Lower lobe of right lung (tissue), 2 donors: Measurements from ENCODE around the gene ZCCHC3. TPM values are rescaled to one million over a fixed set of nuclear protein-coding genes. Genes with fewer than 3 reads are reported as not detected.
A peak's percentile ranks its signal among the peaks of the same experiment; 100 is the strongest.
"Not testable (repeated sequence)": the region's sequence is repeated elsewhere in the genome, so short reads cannot be mapped to it uniquely, and the experiment has no call there.

ENCODE experiments used
- ATAC-seq, 2 donors: fragments of 200-7000 bp; cut with Tn5 transposase; one replicate each; pipeline ENCODE4 v1.9.1; 2020 to 2022; ENCODE audit warnings: mild to moderate bottlenecking in 2 of 2, moderate library complexity in 2 of 2
- DNase-seq: peaks from one replicate; pipeline ENCODE4 v3.0.0-alpha.2; 2020
- H3K27ac ChIP-seq: fragments of 200-600 bp; one replicate; pipeline ENCODE4 v1.8.0; 2022
- H3K27me3 ChIP-seq: fragments of 200-600 bp; one replicate; pipeline ENCODE4 v1.8.0; 2022; ENCODE audit warnings: low read depth
- H3K36me3 ChIP-seq: fragments of 200-600 bp; one replicate; pipeline ENCODE4 v1.8.0; 2022; ENCODE audit warnings: mild to moderate bottlenecking
- H3K4me1 ChIP-seq: fragments of 200-600 bp; one replicate; pipeline ENCODE4 v1.8.0; 2022
- H3K4me3 ChIP-seq: fragments of 200-600 bp; one replicate; pipeline ENCODE4 v1.8.0; 2022; ENCODE audit warnings: mild to moderate bottlenecking
- H3K9me3 ChIP-seq: fragments of 200-600 bp; one replicate; pipeline ENCODE4 v1.8.0; 2022
- intact Hi-C: fragments of 100-400 bp; cut with DNase I; formaldehyde crosslinking; loops from one replicate; pipeline ENCODE4 v1.11.0; 2022
- long read RNA-seq: library from polyadenylated mRNA; unstranded; transcript quantifications from one replicate; pipeline ENCODE4 v2.0.0, GENCODE V29; 2021
- total RNA-seq: library from RNA; stranded (reverse); fragmentation: NEBNext Ultra II Directional; extraction: Animal tissue kit (Norgen Biotek cat#: 25700); gene quantifications from one replicate; pipeline ENCODE4 v1.2.1, GENCODE V29; 2021
- TF ChIP-seq, protein P1 (sequence below): fragments of 200-600 bp; IDR thresholded peaks from one replicate; pipeline ENCODE4 v1.8.0; 2022; ENCODE audit warnings: antibody characterized with exemption, mild to moderate bottlenecking
- donor health status: DM: no; HTN: yes; CAD: no; lungs with severe emphysema.

The ZCCHC3 gene, protein sequence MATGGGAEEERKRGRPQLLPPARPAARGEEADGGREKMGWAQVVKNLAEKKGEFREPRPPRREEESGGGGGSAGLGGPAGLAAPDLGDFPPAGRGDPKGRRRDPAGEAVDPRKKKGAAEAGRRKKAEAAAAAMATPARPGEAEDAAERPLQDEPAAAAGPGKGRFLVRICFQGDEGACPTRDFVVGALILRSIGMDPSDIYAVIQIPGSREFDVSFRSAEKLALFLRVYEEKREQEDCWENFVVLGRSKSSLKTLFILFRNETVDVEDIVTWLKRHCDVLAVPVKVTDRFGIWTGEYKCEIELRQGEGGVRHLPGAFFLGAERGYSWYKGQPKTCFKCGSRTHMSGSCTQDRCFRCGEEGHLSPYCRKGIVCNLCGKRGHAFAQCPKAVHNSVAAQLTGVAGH
- 15.6 TPM for total RNA-seq
- long read RNA-seq, transcript ZCCHC3-201 (1 exons, 3,354 nt), result major isoform, 68 of 68 reads
- long read RNA-seq, partial matches to known transcripts, result 0 of 68 reads
- long read RNA-seq, other reads (novel, unspliced or antisense), result 0 of 68 reads

DNA sequence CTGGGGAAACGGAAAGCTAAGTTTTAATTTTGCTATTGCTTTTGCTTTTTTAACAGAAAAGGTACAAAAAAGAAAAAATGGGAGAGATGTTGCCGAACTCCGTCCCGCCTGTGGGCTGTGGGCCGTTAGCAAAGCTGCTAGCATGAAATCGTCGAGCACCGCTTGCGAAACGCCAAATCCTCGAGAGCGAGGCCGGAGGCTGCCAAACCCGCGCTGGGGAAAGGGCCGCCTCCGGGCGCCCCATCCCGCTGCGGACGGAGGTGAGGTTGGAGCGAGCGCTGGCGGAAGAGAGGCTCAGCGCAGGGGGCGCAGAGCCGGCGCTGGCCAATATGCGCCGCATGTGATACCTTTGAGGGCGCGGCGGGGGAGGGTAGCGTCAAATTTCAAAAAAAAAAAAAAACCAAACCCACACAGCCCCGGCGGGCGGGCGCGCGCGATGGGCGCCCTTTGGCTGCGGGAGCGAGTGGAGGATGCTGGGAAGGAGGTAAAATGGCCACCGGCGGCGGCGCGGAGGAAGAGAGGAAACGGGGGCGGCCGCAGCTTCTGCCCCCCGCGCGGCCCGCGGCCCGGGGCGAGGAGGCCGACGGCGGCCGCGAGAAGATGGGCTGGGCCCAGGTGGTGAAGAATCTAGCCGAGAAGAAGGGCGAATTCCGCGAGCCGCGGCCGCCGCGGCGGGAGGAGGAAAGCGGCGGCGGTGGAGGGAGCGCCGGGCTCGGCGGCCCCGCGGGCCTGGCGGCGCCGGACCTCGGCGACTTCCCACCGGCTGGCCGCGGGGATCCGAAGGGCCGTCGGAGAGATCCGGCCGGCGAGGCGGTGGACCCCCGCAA lies at the start of gene ZCCHC3:
ZCCHC3 (plus strand) TSS at position 473 of the 827 bp plus-strand sequence; CDS start at position 490, 17 bp downstream.
- no peaks in the 10 kb centered on the region for H3K9me3 ChIP-seq
- intact Hi-C loops, result no loop called here

DNA sequence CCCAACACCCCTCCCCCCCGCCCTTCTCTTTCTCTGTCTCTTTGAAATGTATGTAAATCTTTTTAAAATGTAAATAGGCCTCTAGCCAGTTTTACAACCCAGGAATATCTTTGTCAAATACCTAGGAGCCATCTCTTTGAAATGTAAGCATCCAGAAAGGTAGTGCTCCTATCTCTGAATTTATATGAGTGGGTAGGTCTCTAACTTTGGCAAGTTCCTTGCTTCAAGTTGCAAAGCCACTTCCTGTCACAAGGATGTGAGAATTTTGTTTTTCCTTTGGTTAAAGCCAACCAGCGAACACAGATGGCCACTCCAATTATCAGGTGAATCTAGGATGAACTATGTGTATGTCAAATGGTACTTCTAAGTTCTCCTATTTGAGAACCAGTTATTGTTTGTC lies 46.0 kb upstream of the ZCCHC3 start:
- TF ChIP-seq, protein P1, sequence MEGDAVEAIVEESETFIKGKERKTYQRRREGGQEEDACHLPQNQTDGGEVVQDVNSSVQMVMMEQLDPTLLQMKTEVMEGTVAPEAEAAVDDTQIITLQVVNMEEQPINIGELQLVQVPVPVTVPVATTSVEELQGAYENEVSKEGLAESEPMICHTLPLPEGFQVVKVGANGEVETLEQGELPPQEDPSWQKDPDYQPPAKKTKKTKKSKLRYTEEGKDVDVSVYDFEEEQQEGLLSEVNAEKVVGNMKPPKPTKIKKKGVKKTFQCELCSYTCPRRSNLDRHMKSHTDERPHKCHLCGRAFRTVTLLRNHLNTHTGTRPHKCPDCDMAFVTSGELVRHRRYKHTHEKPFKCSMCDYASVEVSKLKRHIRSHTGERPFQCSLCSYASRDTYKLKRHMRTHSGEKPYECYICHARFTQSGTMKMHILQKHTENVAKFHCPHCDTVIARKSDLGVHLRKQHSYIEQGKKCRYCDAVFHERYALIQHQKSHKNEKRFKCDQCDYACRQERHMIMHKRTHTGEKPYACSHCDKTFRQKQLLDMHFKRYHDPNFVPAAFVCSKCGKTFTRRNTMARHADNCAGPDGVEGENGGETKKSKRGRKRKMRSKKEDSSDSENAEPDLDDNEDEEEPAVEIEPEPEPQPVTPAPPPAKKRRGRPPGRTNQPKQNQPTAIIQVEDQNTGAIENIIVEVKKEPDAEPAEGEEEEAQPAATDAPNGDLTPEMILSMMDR, result no peak
- no peak overlapping the region for H3K27ac ChIP-seq
- intact Hi-C loops, result no loop called here
- H3K4me3 ChIP-seq, result no peak overlapping the region
- H3K4me1 ChIP-seq, result no peaks in the 10 kb centered on the region
- DNase-seq (no peak), ATAC-seq (no peak)
- no peaks in the 10 kb centered on the region for H3K27me3 ChIP-seq
- no peaks in the 10 kb centered on the region for H3K36me3 ChIP-seq
- H3K9me3 ChIP-seq, result no peaks in the 10 kb centered on the region

More for the DNA sequence above, at the start of gene ZCCHC3:
- peak within 1 kb of the TSS; percentile 76 for H3K4me3 ChIP-seq
- peak; percentile 94 for DNase-seq
- H3K36me3 ChIP-seq, result no peaks in the 10 kb centered on the region
- H3K27ac ChIP-seq, result peak within 1 kb of the TSS; percentile 99
- no peaks in the 10 kb centered on the region for H3K27me3 ChIP-seq
- H3K4me1 ChIP-seq, result peaks cover 44% of the 10 kb centered on the region
- TF ChIP-seq, protein P1, result peak; percentile 32
- peak; percentile 92 to 94 for ATAC-seq

DNA sequence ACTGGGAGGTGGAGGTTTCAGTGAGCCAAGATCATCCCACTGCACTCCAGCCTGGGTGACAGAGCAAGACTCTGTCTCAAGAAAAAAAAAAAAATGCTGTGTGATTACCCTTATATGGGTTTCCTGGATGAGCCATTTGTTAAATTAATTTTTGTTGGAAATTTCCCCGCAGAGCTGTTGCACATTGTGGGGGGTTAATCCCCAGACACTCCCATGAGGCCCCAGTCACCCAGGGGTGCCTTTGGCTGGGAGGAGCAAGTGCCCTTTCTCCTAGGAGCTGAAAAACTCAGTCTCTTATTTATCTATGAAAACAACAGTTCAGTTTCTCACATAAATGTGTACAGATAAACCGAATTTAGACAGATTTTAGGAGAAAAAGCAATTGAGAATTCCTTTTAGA lies 44.6 kb upstream of the ZCCHC3 start:
- Histone ChIP-seq H3K27ac (no peak overlapping the region), H3K36me3 (no peaks in the 10 kb centered on the region), H3K4me1 (no peaks in the 10 kb centered on the region), H3K27me3 (no peaks in the 10 kb centered on the region), H3K9me3 (no peaks in the 10 kb centered on the region), H3K4me3 (no peak overlapping the region)
- intact Hi-C loops, result no loop called here
- TF ChIP-seq, protein P1, result no peak
- ATAC-seq (no peak), DNase-seq (no peak)

DNA sequence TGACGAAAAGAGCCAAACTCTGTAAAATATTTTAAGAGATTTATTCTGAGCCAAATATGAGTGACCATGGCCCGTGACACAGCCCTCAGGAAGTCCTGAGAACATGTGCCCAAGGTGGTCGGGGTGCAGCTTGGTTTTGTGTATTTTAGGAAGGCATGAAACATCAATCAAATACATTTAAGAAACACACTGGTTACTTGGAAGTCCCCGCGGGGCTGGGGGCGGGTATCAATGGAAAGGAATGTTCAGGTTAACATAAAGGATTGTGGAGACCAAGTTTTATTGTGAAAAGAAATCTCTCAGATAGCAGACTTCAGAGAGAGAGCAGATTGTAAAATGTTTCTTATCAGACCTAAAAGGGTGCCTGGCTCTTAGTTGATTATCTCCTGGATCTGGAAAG lies 43.9 kb upstream of the ZCCHC3 start:
- H3K27ac ChIP-seq, H3K36me3 ChIP-seq, H3K9me3 ChIP-seq, H3K4me3 ChIP-seq, H3K4me1 ChIP-seq, ATAC-seq, intact Hi-C loops, DNase-seq, H3K27me3 ChIP-seq: not testable (repeated sequence)

DNA sequence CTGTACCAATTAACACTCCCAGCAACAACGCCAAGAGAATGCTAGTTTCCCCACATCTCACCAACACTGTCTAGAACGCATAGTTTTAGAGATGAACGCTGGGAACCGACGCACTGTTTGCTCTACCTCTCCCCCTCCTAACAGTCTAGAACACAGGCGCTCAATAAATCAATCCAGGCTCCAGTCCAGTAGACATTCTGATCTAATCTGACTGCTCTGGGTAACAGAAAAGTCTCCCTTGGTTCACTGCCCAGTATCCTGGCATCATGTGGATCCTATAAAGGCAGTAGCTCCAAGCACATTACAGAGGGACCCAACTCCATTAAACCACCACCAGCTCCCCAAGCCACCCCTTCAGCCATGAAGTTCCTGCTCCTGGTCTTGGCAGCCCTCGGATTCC lies 40.0 kb upstream of the ZCCHC3 start, which contains the start of gene DEFB132:
DEFB132 (plus strand) TSS at position 306 of the 400 bp plus-strand sequence; CDS start at position 361, 55 bp downstream.
- no peaks in the 10 kb centered on the region for H3K36me3 ChIP-seq
- intact Hi-C loops, result no loop called here
- DNase-seq (no peak), ATAC-seq (no peak)
- no peaks in the 10 kb centered on the region for H3K27me3 ChIP-seq
- H3K9me3 ChIP-seq, result no peaks in the 10 kb centered on the region
- H3K27ac ChIP-seq, result no peak within 1 kb of the TSS
- no peak within 1 kb of the TSS for H3K4me3 ChIP-seq
- no peaks in the 10 kb centered on the region for H3K4me1 ChIP-seq
- TF ChIP-seq, protein P1, result no peak
